Common myeloid progenitor, CD34-positive (primary cell): ENCODE data around the gene NBL1.
A peak's percentile ranks its signal among the peaks of the same experiment; 100 is the strongest.

Source experiments
- CTCF ChIA-PET: fragments of 350-600 bp; sonication (Branson Sonifier 250); formaldehyde crosslinking; loops from one replicate; lab custom pipeline; 2021; ENCODE audit warnings: antibody characterized with exemption; lab: Charles Lee
- POLR2A ChIA-PET: fragments of 350-600 bp; sonication (Branson Sonifier 250); formaldehyde crosslinking; loops from one replicate; lab custom pipeline; 2021; ENCODE audit warnings: antibody characterized with exemption; lab: Charles Lee
- DNase-seq, 3 donors: peaks; one replicate each; pipeline versions ENCODE4 v3.0.0 to v3.0.0-alpha.2; 2013
- H3K27ac ChIP-seq, 2 experiments: 1 replicate in 1 of 2; 2 replicates in 1 of 2; pipeline ENCODE4 v1.7.0; 2013; ENCODE audit warnings: inconsistent platforms in 2 of 2, low read length in 2 of 2, mild to moderate bottlenecking in 2 of 2, low read depth in 1 of 2, moderate library complexity in 1 of 2; ENCODE audit not compliant: severe bottlenecking in 2 of 2, insufficient read depth in 1 of 2, poor library complexity in 1 of 2
- H3K27me3 ChIP-seq, 5 experiments: replicated peaks in 2 of 5; 1 replicate in 3 of 5; 2 replicates in 2 of 5; pipeline versions ENCODE4 v1.6.1 to v1.7.0; 2013; ENCODE audit warnings: low read length in 4 of 5, mild to moderate bottlenecking in 2 of 5, moderate library complexity in 2 of 5, inconsistent platforms in 1 of 5; ENCODE audit not compliant: insufficient read depth in 5 of 5, control insufficient read depth in 4 of 5
- H3K36me3 ChIP-seq, 4 experiments: 1 replicate in 2 of 4; 2 replicates in 2 of 4; pipeline versions ENCODE4 v1.6.1 to v1.7.0; 2013; ENCODE audit warnings: low read length in 3 of 4, control low read depth in 1 of 4, mild to moderate bottlenecking in 1 of 4; ENCODE audit not compliant: control insufficient read depth in 4 of 4, insufficient read depth in 4 of 4
- H3K4me1 ChIP-seq, 4 experiments: 1 replicate in 3 of 4; 2 replicates in 1 of 4; pipeline versions ENCODE4 v1.6.1 to v1.7.1; 2013; ENCODE audit warnings: low read length in 3 of 4, mild to moderate bottlenecking in 3 of 4, control low read depth in 1 of 4, inconsistent platforms in 1 of 4, moderate library complexity in 1 of 4; ENCODE audit not compliant: control insufficient read depth in 4 of 4, insufficient read depth in 4 of 4; ENCODE audit errors: control extremely low read depth in 1 of 4
- H3K4me3 ChIP-seq, 7 experiments: 1 replicate in 4 of 7; 2 replicates in 3 of 7; pipeline versions ENCODE4 v1.5.1 to v1.7.0; 2013; ENCODE audit warnings: mild to moderate bottlenecking in 7 of 7, low read length in 6 of 7, moderate library complexity in 6 of 7, inconsistent platforms in 2 of 7, low read depth in 2 of 7, control low read depth in 1 of 7; ENCODE audit not compliant: insufficient read depth in 4 of 7, control insufficient read depth in 1 of 7; ENCODE audit errors: extremely low read depth in 1 of 7
- H3K9me3 ChIP-seq, 5 experiments: 1 replicate in 4 of 5; 2 replicates in 1 of 5; pipeline versions ENCODE4 v1.6.1 to v1.7.1; 2013; ENCODE audit warnings: low read length in 4 of 5, mild to moderate bottlenecking in 2 of 5, inconsistent platforms in 1 of 5, low read depth in 1 of 5, moderate library complexity in 1 of 5; ENCODE audit not compliant: control insufficient read depth in 4 of 5, insufficient read depth in 2 of 5; ENCODE audit errors: control extremely low read depth in 1 of 5
- WGBS: methylation state at CpG from one replicate; pipeline ENCODE4 v1.1.5; 2013; ENCODE audit not compliant: insufficient coverage; 5-methylcytosine and 5-hydroxymethylcytosine counted together

NBL1 gene

DNA sequence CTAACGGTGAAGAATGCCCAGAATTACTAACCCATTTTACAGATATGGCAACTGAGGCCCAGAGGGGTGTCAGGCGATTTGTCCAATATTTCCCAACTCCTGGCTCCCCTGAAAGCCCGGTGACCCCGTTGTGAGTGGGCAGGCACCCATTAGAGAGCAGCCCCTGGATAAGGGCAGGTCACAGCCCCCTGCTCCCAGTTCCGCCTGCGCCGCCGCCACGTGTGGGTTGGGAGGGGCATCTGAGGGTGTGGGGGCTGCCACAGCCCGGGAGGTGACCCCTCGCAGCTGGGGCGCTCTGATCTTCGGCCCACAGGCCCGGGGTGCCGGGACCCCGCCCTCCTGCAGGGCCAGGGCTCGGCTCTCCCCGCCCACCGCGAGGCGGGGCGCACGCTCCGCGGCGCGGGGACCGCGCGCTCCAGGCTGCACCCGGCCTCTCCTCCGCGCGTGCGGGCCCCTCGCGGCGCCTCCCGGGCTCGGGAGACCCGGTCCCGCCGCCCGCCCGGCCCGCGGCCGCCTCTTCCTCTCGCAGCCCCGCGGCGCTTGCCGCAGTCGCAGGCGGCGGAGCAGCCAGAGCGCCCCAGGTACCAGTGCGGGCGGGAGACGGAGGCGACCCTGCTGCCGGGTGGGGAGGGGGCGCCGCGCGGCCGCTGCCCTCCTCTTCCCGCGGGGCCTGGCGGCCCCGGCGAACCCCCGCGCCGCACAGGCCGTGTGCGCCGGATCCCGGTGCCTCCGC lies 20.5 kb downstream of the NBL1 start, which contains the start of gene HTR6:
Gene HTR6 (plus strand): TSS at position 423 of the 733 bp plus-strand sequence. CDS start 879 bp downstream, outside the sequence.
- Histone ChIP-seq H3K27ac (no peak within 1 kb of the TSS), H3K9me3 (no peaks in the 10 kb centered on the region), H3K36me3 (no peaks in the 10 kb centered on the region), H3K4me3 (peak within 1 kb of the TSS; percentile 10 to 63 (median 22)), H3K27me3 (peaks cover 3 to 79% (median 47%) of the 10 kb centered on the region in 5 experiments), H3K4me1 (peaks cover 0 to 14% (median 11%) of the 10 kb centered on the region in 4 experiments)
- ChIA-PET POLR2A (no interaction called here), CTCF (interaction anchor here (6.2 kb wide), 1 partner anchor 39 kb away, joined by 62 read pairs; no protein-coding TSS in a partner anchor)
- no peak for DNase-seq
- WGBS: 2% methylated on average over 69 of the region's 80 CpGs

DNA sequence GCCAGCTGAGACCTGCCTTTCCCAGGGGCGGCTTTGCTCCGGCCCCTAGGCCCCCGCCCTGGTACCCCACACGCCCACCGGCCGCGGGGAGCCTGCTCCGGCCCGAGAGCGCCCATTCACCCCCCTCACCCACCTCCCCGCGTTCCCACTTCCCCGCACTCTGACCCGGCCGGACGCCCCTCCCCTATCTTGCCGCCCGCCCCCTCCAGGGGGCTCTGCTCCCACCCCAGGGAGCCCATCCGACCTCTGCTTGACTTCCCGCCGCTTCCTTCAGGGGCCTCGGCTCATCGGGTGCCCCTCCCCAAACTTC lies 21.0 kb downstream of the NBL1 start:
- H3K36me3 ChIP-seq: no peaks in the 10 kb centered on the region
- CTCF ChIA-PET: no interaction called here
- no peak overlapping the region for H3K27ac ChIP-seq
- H3K4me3 ChIP-seq: peak overlapping the region in 5 of 7 experiments; percentile 15 to 63 (median 46)
- no peaks in the 10 kb centered on the region for H3K9me3 ChIP-seq
- POLR2A ChIA-PET: no interaction called here
- DNase-seq: no peak
- peaks cover 0 to 14% (median 11%) of the 10 kb centered on the region in 4 experiments for H3K4me1 ChIP-seq
- WGBS: 1% methylated on average over 16 of the region's 23 CpGs
- H3K27me3 ChIP-seq: peaks cover 6 to 79% (median 47%) of the 10 kb centered on the region in 5 experiments

DNA sequence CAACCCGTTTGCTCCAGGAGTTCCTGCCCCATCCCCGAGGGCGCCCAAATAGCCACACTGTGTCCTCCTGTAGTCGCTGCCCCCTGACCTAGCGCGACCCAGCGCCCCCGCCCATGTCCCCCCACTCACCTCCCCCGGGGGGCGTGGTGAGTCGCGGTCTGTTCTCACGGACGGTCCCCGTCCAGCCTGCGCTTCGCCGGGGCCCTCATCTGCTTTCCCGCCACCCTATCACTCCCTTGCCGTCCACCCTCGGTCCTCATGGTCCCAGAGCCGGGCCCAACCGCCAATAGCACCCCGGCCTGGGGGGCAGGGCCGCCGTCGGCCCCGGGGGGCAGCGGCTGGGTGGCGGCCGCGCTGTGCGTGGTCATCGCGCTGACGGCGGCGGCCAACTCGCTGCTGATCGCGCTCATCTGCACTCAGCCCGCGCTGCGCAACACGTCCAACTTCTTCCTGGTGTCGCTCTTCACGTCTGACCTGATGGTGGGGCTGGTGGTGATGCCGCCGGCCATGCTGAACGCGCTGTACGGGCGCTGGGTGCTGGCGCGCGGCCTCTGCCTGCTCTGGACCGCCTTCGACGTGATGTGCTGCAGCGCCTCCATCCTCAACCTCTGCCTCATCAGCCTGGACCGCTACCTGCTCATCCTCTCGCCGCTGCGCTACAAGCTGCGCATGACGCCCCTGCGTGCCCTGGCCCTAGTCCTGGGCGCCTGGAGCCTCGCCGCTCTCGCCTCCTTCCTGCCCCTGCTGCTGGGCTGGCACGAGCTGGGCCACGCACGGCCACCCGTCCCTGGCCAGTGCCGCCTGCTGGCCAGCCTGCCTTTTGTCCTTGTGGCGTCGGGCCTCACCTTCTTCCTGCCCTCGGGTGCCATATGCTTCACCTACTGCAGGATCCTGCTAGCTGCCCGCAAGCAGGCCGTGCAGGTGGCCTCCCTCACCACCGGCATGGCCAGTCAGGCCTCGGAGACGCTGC lies 21.7 kb downstream of the NBL1 start:
- H3K4me3 ChIP-seq: peak overlapping the region in 1 of 7 experiments; percentile 58
- H3K27me3 ChIP-seq: peaks cover 6 to 79% (median 47%) of the 10 kb centered on the region in 5 experiments

DNA sequence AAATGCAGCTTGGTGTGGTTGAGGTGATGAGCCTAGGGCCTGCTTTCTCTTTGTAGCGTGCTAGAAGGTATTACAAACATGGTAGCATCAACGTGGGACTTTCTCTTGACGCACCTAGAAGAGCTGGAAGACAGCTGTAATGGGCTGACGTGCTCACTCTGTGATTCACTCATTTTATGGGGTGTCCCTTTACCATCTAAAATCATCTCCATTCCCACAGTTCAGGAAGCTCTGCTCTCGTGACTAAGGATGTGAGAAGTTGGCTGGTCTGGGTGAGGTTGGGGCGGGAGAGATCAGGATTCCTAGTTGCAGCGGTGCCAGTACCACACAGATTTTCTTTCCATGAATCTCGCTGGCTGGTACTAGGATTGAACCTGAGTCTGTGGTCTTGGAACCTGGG lies 24.8 kb downstream of the NBL1 start:
- H3K36me3 ChIP-seq: no peaks in the 10 kb centered on the region
- no peak overlapping the region for H3K4me3 ChIP-seq
- H3K27me3 ChIP-seq: peaks cover 6 to 76% (median 37%) of the 10 kb centered on the region in 5 experiments
- DNase-seq: no peak
- no peaks in the 10 kb centered on the region for H3K9me3 ChIP-seq
- peaks cover 0 to 14% (median 11%) of the 10 kb centered on the region in 4 experiments for H3K4me1 ChIP-seq
- WGBS: 94% methylated on average over 5 of the region's 8 CpGs
- no peak overlapping the region for H3K27ac ChIP-seq
- POLR2A ChIA-PET: no interaction called here
- CTCF ChIA-PET: interaction anchor here (1.3 kb wide), 1 partner anchor 15 kb away, joined by 4 read pairs; no protein-coding TSS in a partner anchor

More for the DNA sequence above, 21.7 kb downstream of the NBL1 start:
- Histone ChIP-seq H3K36me3 (no peaks in the 10 kb centered on the region), H3K9me3 (no peaks in the 10 kb centered on the region), H3K4me1 (peaks cover 0 to 14% (median 11%) of the 10 kb centered on the region in 4 experiments), H3K27ac (no peak overlapping the region)
- no peak for DNase-seq
- CTCF ChIA-PET: interaction anchor here (1.4 kb wide), 1 partner anchor 38 kb away, joined by 3 read pairs; no protein-coding TSS in a partner anchor
- POLR2A ChIA-PET: no interaction called here
- WGBS: 19% methylated on average over 75 of the region's 84 CpGs

DNA sequence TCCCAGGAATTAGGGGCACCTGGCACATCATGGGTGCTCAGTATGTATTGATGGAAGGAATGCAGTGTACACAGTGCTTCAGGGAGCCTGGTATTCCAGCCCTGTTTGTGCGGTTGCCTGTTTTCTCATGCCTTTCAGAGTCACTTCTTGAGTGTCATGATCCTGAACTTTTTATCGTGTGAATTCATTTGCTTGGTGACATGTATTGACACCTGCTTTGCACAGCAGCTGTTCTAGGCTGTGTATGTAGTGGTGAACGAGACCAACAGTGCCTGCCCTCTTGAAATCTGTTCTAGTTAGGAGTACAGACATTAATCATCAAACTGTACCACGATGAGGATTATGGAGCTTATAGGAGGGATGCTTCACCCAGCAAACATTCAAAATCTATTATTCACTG lies 26.7 kb downstream of the NBL1 start:
- POLR2A ChIA-PET: no interaction called here
- CTCF ChIA-PET: interaction anchor here (0.7 to 3.2 kb wide), 2 partner anchors 9 to 13 kb away, joined by 3 to 27 read pairs; no protein-coding TSS in a partner anchor
- H3K36me3 ChIP-seq: no peaks in the 10 kb centered on the region
- H3K4me3 ChIP-seq: no peak overlapping the region
- peaks cover 0 to under 1% (median 0%) of the 10 kb centered on the region in 4 experiments for H3K4me1 ChIP-seq
- H3K27ac ChIP-seq: no peak overlapping the region
- no peak for DNase-seq
- peaks cover 6 to 64% (median 26%) of the 10 kb centered on the region in 5 experiments for H3K27me3 ChIP-seq
- no peaks in the 10 kb centered on the region for H3K9me3 ChIP-seq
- WGBS: 95% methylated on average over 3 of the region's 4 CpGs

DNA sequence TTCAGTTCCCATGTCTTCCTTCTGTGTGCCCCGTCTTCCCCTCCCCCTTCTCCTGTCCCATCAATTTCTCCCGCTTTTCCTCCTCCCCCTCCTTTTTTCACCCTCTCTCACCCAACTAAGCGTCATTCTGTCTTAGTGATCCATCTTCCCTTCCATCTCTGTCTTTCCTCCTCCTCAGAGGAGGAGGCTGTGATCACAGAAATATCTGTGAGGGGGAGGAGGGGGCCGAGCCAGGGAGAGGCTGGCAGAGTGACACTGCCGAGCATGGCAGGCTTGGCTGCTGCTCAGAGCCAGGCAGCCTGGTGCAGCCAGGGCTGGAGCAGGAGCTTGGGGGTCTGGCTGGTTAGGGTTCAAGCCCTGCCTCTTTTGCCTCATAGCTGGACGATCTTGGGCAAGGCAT lies 28.1 kb downstream of the NBL1 start:
- H3K27me3 ChIP-seq: peaks cover 0 to 58% (median 15%) of the 10 kb centered on the region in 5 experiments
- ChIA-PET CTCF (interaction anchor here (3.2 kb wide), 1 partner anchor 11 kb away, joined by 27 read pairs; no protein-coding TSS in a partner anchor), POLR2A (no interaction called here)
- H3K9me3 ChIP-seq: no peaks in the 10 kb centered on the region
- H3K36me3 ChIP-seq: no peaks in the 10 kb centered on the region
- no peak overlapping the region for H3K4me3 ChIP-seq
- 83% methylated on average over 1 of the region's 6 CpGs for WGBS
- DNase-seq: no peak
- no peaks in the 10 kb centered on the region for H3K4me1 ChIP-seq
- H3K27ac ChIP-seq: no peak overlapping the region
